GM12873 (cell line): ENCODE data around the gene OVOL2.

ENCODE experiments used
- TF ChIP-seq, protein P1 (sequence below): IDR thresholded peaks from 2 replicates; pipeline ENCODE4 v1.5.1; 2012; ENCODE audit warnings: low read depth, mild to moderate bottlenecking, moderate library complexity, low read length, control low read depth; ENCODE audit not compliant: insufficient read depth; ENCODE audit errors: missing control alignments

The OVOL2 gene

DNA sequence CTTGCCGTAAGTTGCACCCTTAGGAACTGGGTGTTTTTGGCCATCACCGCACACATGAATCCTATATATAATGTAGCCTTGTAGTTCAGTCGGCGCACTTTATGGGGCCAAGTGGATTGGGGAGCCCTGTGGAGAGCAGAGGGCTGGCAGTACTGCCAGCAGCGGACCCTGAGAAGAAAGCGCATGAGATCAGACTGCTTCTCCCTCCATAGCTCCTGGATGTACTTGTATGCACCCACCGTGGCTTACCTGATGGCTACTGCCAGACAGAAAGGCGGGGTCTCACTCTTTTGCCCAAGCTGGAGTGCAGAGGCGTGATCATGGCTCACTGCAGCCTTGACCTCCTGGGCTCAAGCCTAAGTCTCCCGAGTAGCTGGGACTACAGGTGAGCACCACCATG, 32.8 kb upstream of the OVOL2 start:
- TF ChIP-seq, protein P1, sequence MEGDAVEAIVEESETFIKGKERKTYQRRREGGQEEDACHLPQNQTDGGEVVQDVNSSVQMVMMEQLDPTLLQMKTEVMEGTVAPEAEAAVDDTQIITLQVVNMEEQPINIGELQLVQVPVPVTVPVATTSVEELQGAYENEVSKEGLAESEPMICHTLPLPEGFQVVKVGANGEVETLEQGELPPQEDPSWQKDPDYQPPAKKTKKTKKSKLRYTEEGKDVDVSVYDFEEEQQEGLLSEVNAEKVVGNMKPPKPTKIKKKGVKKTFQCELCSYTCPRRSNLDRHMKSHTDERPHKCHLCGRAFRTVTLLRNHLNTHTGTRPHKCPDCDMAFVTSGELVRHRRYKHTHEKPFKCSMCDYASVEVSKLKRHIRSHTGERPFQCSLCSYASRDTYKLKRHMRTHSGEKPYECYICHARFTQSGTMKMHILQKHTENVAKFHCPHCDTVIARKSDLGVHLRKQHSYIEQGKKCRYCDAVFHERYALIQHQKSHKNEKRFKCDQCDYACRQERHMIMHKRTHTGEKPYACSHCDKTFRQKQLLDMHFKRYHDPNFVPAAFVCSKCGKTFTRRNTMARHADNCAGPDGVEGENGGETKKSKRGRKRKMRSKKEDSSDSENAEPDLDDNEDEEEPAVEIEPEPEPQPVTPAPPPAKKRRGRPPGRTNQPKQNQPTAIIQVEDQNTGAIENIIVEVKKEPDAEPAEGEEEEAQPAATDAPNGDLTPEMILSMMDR, result no peak

DNA sequence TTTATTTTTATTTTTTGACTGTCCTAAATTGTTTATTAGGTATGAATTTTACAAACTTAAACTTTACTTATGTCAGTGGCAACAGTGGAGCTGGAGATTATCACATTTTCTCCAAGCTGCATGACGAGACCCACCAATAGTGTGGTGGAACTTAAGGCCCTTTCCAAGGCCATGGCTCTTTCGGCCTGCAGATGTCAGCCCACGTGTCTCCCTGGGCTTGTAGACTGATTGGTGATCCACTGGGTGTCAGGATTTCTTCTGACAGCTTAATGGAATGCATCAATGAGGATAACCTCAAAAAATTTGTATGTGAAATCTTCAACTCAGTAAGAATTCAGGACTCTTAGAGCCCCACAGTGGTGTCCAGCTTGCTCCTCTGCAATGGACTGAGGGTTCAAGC, 32.3 kb upstream of the OVOL2 start:
- TF ChIP-seq, protein P1, result no peak

DNA sequence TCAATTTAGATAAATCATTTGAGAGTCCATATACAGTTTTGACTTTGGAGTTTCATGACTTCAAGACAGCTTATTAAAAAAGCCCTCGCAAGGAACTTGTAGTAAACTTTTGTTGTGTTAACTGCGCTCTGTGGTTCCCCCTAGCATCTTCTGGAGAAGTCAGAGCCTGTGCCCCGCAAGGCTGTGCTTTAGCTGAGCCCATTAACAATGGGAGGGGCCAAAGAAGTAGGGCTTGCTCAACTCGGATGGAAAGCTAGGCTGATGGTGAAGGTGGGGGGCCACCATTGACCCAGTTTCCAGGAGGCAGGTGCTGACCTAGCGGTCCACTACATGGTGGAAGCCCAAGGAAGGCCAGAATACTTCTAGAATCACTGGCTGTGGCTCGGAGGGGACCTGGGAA, 29.3 kb upstream of the OVOL2 start:
- TF ChIP-seq, protein P1, result no peak

DNA sequence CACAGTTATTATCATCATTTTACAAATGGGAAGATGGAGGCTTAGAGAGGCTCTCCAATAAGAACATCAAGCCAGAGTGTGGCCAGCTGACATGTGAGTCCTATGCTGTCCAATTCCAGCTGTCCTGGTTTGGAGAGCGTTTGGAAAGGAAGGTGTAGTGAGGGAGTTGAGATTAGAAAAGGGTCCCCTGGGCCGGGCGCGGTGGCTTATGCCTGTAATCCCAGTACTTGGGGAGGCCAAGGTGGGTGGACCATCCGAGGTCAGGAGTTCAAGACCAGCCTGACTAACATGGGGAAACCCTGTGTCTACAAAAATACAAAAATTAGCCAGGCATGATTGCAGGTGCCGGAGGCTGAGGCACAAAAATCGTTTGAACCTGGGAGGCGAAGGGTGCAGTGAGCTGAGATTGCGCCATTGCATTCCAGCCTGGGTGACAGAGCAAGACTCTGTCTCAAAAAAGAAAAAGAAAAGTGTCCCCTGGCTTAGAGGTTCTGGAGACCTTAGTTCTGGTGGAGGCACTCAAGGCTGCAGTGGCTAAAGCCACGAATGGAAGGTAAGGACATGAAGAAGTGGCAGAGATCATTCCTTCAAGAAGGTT, 22.1 kb upstream of the OVOL2 start:
- TF ChIP-seq, protein P1, result no peak

DNA sequence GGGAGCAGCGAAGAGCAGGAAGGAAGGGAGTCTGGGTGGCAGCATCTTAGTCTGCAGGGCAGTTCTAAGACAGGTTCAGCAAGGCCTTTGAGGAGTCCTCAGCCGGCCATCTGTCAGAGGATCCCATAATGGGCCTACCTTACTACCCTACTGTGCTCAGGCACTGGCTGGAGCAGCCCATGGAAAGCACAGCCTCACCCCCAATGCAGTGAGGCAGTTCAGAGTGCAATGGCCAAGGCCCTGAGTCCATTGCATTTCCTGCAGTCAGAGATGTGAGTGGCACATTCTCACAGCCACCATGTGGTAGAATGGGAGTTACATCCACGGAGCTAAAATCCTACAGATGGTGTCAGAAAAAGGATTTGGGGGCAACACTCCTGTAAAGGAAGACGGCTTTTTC, 19.4 kb upstream of the OVOL2 start:
- TF ChIP-seq, protein P1, result no peak

DNA sequence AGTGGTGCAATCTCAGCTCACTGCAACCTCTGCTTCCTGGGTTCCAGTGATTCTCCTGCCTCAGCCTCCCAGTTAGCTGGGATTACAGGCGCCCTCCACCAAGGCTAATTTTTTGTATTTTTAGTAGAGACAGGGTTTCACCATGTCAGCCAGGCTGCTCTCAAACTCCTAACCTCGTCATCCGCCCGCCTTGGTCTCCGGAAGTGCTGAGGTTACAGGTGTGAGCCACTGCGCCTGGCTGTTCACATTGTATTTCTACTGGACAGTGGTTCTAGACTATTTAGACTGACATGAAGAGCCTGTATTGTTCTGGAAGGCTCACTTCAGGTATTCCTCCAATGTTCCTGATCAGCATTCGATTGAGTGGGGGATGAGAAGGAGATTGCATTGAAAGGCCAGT, 14.8 kb upstream of the OVOL2 start:
- TF ChIP-seq, protein P1, result no peak

GRCh38 chr20:18066421-18067333, 9.0 kb upstream of the OVOL2 start:
- TF ChIP-seq, protein P1, result no peak
